ENCODE measurements around the gene PLCXD3. TPM values are rescaled to one million over a fixed set of nuclear protein-coding genes. Genes with fewer than 3 reads are reported as not detected.
A peak's percentile ranks its signal among the peaks of the same experiment; 100 is the strongest.

PLCXD3 gene
- total RNA-seq, 6 donors from 2014 or later: 1.0 to 2.9 (median 2.2) TPM

- WGBS, 2 donors: 59 to 65% methylated on average over 2 of the region's 2 CpGs
- TF ChIP-seq POLR2A (IDR thresholded peaks at IDR 0.05): no peak
- TF ChIP-seq EP300 (IDR thresholded peaks at IDR 0.05): no peak
- no peak for TF ChIP-seq POLR2AphosphoS5 (IDR thresholded peaks at IDR 0.05)
- TF ChIP-seq, protein P1, sequence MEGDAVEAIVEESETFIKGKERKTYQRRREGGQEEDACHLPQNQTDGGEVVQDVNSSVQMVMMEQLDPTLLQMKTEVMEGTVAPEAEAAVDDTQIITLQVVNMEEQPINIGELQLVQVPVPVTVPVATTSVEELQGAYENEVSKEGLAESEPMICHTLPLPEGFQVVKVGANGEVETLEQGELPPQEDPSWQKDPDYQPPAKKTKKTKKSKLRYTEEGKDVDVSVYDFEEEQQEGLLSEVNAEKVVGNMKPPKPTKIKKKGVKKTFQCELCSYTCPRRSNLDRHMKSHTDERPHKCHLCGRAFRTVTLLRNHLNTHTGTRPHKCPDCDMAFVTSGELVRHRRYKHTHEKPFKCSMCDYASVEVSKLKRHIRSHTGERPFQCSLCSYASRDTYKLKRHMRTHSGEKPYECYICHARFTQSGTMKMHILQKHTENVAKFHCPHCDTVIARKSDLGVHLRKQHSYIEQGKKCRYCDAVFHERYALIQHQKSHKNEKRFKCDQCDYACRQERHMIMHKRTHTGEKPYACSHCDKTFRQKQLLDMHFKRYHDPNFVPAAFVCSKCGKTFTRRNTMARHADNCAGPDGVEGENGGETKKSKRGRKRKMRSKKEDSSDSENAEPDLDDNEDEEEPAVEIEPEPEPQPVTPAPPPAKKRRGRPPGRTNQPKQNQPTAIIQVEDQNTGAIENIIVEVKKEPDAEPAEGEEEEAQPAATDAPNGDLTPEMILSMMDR (IDR thresholded peaks at IDR 0.05): no peak
Observed at GRCh38 chr5:41418220-41419031, 92.0 kb downstream of the PLCXD3 start.

GRCh38 chr5:41416336-41416735 is 94.1 kb downstream of the PLCXD3 start:
- no peak for DNase-seq
- H3K9me3 ChIP-seq: no peaks in the 10 kb centered on the region
- H3K36me3 ChIP-seq: no peaks in the 10 kb centered on the region
- TF ChIP-seq EP300 (IDR thresholded peaks at IDR 0.05) (no peak), POLR2AphosphoS5 (IDR thresholded peaks at IDR 0.05) (no peak), POLR2A (IDR thresholded peaks at IDR 0.05) (no peak)
- TF ChIP-seq, protein P1 (IDR thresholded peaks at IDR 0.05): no peak
- 75 to 92% methylated on average over 1 of the region's 1 CpG for WGBS, 2 donors
- no peaks in the 10 kb centered on the region for H3K27me3 ChIP-seq
- no peak for ATAC-seq (ENCODE audit: low FRiP score in 2 of 2)
- H3K4me3 ChIP-seq: no peak overlapping the region
- H3K27ac ChIP-seq: no peak overlapping the region
- no peaks in the 10 kb centered on the region for H3K4me1 ChIP-seq

More at GRCh38 chr5:41418220-41419031, 92.0 kb downstream of the PLCXD3 start:
- H3K9me3 ChIP-seq: no peaks in the 10 kb centered on the region
- no peak overlapping the region for H3K4me3 ChIP-seq
- H3K27me3 ChIP-seq: no peaks in the 10 kb centered on the region
- no peak overlapping the region for H3K27ac ChIP-seq
- DNase-seq (no peak), ATAC-seq (ENCODE audit: low FRiP score in 2 of 2) (no peak)
- H3K36me3 ChIP-seq: no peaks in the 10 kb centered on the region
- H3K4me1 ChIP-seq: no peaks in the 10 kb centered on the region

DNA sequence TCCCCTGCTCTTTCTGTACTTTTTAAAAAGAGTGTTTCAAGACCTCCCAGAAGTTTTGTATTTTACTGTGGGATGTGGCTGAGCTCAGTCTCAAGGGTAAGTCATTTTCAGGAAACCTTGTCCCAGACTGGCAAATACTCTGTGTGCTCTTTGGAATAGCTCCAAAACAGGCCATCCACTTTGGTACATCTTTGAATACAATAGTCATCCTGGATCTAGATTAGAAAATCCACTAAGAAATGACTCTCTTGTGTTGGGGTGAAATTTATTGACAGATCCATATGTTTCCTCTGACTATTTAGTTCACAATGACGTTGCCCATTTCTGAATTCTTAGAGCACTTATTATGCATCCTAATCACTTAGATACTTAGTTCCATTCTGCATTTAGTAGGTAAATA is 95.2 kb downstream of the PLCXD3 start:
- WGBS, 2 donors: 52 to 67% methylated on average over 1 of the region's 1 CpG
- TF ChIP-seq EP300 (IDR thresholded peaks at IDR 0.05) (no peak), POLR2AphosphoS5 (IDR thresholded peaks at IDR 0.05) (no peak), POLR2A (IDR thresholded peaks at IDR 0.05) (no peak)
- TF ChIP-seq, protein P1 (IDR thresholded peaks at IDR 0.05): no peak
- no peaks in the 10 kb centered on the region for H3K27me3 ChIP-seq
- H3K36me3 ChIP-seq: no peaks in the 10 kb centered on the region
- H3K4me3 ChIP-seq: no peak overlapping the region
- H3K4me1 ChIP-seq: no peaks in the 10 kb centered on the region
- no peaks in the 10 kb centered on the region for H3K9me3 ChIP-seq
- ATAC-seq (ENCODE audit: low FRiP score in 2 of 2) (no peak), DNase-seq (no peak)
- no peak overlapping the region for H3K27ac ChIP-seq

DNA sequence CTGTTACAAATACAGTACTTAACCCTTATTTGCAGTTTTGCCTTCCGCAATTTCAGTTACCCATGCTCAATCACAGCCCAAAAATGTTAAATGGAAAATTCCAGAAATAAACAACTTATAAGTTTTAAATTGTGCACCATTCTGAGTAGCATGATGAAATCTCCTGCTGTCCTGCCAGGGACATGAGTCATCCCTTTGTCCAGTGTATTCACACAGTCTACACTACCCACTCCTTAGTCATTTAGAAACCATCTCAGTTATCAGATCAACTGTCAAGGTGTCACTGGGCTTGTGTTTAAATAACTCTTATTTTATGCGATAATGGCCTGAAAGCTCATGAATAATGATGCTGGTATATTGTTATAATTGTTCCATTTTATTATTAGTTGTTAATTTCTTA is 95.8 kb downstream of the PLCXD3 start:
- DNase-seq (no peak), ATAC-seq (ENCODE audit: low FRiP score in 2 of 2) (peak in 1 of 2 donors; percentile 56)
- Histone ChIP-seq H3K27me3 (no peaks in the 10 kb centered on the region), H3K4me3 (no peak overlapping the region), H3K27ac (no peak overlapping the region), H3K9me3 (no peaks in the 10 kb centered on the region), H3K36me3 (no peaks in the 10 kb centered on the region), H3K4me1 (no peaks in the 10 kb centered on the region)
- WGBS, 2 donors: 80 to 85% methylated on average over 2 of the region's 2 CpGs
- TF ChIP-seq POLR2AphosphoS5 (IDR thresholded peaks at IDR 0.05) (no peak), EP300 (IDR thresholded peaks at IDR 0.05) (no peak), POLR2A (IDR thresholded peaks at IDR 0.05) (no peak)
- TF ChIP-seq, protein P1 (IDR thresholded peaks at IDR 0.05): no peak

GRCh38 chr5:41413074-41413473 is 97.3 kb downstream of the PLCXD3 start:
- Histone ChIP-seq H3K9me3 (no peaks in the 10 kb centered on the region), H3K4me1 (no peaks in the 10 kb centered on the region), H3K4me3 (no peak overlapping the region), H3K27me3 (no peaks in the 10 kb centered on the region), H3K27ac (no peak overlapping the region), H3K36me3 (no peaks in the 10 kb centered on the region)
- ATAC-seq (ENCODE audit: low FRiP score in 2 of 2) (no peak), DNase-seq (no peak)
- TF ChIP-seq, protein P1 (IDR thresholded peaks at IDR 0.05): no peak
- TF ChIP-seq POLR2AphosphoS5 (IDR thresholded peaks at IDR 0.05) (no peak), POLR2A (IDR thresholded peaks at IDR 0.05) (no peak), EP300 (IDR thresholded peaks at IDR 0.05) (no peak)
- 39 to 57% methylated on average over 1 of the region's 1 CpG for WGBS, 2 donors

Data from upper lobe of left lung (tissue), 6 donors.